Naive B cell (primary cell): ENCODE measurements around the gene PPM1L. TPM values are rescaled to one million over a fixed set of nuclear protein-coding genes. Genes with fewer than 3 reads are reported as not detected.
A peak's percentile ranks its signal among the peaks of the same experiment; 100 is the strongest.

ENCODE experiments used
- ATAC-seq, 2 donors: fragments of 150-1000 bp; cut with Tn5 transposase; 2 replicates each; pipeline ENCODE4 v1.10.0; 2021; ENCODE audit warnings: low read depth in 2 of 2, mild to moderate bottlenecking in 2 of 2, moderate library complexity in 2 of 2
- DNase-seq: peaks from one replicate; pipeline ENCODE4 v3.0.0; 2022
- H3K27ac Mint-ChIP-seq, 6 donors: one replicate each; pipeline ENCODE4 v1.8.0; 2020 to 2022; ENCODE audit warnings: mild to moderate bottlenecking in 6 of 6, mixed read lengths in 6 of 6, moderate library complexity in 5 of 6, inconsistent platforms in 2 of 6
- H3K27me3 Mint-ChIP-seq, 3 donors: one replicate each; pipeline ENCODE4 v1.8.0; 2021 to 2022; ENCODE audit warnings: mixed read lengths in 3 of 3, mild to moderate bottlenecking in 1 of 3
- H3K36me3 Mint-ChIP-seq, 2 donors: one replicate each; pipeline ENCODE4 v1.8.0; 2020 to 2022; ENCODE audit warnings: mixed read lengths in 2 of 2, inconsistent platforms in 1 of 2, mild to moderate bottlenecking in 1 of 2
- H3K4me1 Mint-ChIP-seq, 3 donors: one replicate each; pipeline ENCODE4 v1.8.0; 2020 to 2022; ENCODE audit warnings: mixed read lengths in 3 of 3, inconsistent platforms in 1 of 3, mild to moderate bottlenecking in 1 of 3, moderate library complexity in 1 of 3
- H3K4me3 Mint-ChIP-seq, 8 donors: one replicate each; pipeline ENCODE4 v1.8.0; 2020 to 2022; ENCODE audit warnings: mild to moderate bottlenecking in 8 of 8, mixed read lengths in 8 of 8, moderate library complexity in 8 of 8, inconsistent platforms in 2 of 8
- H3K9me3 Mint-ChIP-seq, 7 donors: one replicate each; pipeline ENCODE4 v1.8.0; 2020 to 2022; ENCODE audit warnings: mixed read lengths in 7 of 7, mild to moderate bottlenecking in 5 of 7, inconsistent platforms in 2 of 7, moderate library complexity in 1 of 7
- polyA plus RNA-seq, 6 donors: library from polyadenylated mRNA; unstranded; fragments of 300-500 nt; fragmentation: Illumina TruSeq; gene quantifications; one replicate each; pipeline ENCODE4 v1.2.3, GENCODE V29; 2021; ENCODE audit warnings: low read depth in 6 of 6

The PPM1L gene
- polyA plus RNA-seq, 6 donors from 2014 or later: 0.49 to 2.4 (median 2.1) TPM; not detected in 1

GRCh38 chr3:160748231-160748630, 7.8 kb upstream of the PPM1L start:
- Mint-ChIP-seq H3K9me3 (no peaks in the 10 kb centered on the region), H3K4me1 (no peaks in the 10 kb centered on the region), H3K36me3 (no peaks in the 10 kb centered on the region), H3K4me3 (no peak overlapping the region), H3K27me3 (peaks cover 0 to 25% (median 6%) of the 10 kb centered on the region in 3 donors), H3K27ac (no peak overlapping the region)
- ATAC-seq (no peak), DNase-seq (no peak)

- peak overlapping the region in 1 of 6 donors; percentile 2 for H3K27ac Mint-ChIP-seq
- no peak for DNase-seq
These were observed 7.2 kb upstream of the PPM1L start for GRCh38 chr3:160748787-160749186.

GRCh38 chr3:160753953-160754352, 2.1 kb upstream of the PPM1L start:
- H3K36me3 Mint-ChIP-seq: no peaks in the 10 kb centered on the region
- ATAC-seq (no peak), DNase-seq (no peak)
- peak overlapping the region in 1 of 6 donors; percentile 21 for H3K27ac Mint-ChIP-seq
- H3K4me1 Mint-ChIP-seq: peaks cover 22 to 32% (median 24%) of the 10 kb centered on the region in 3 donors
- H3K9me3 Mint-ChIP-seq: no peaks in the 10 kb centered on the region
- peak overlapping the region; percentile 88 to 99 (median 96) for H3K4me3 Mint-ChIP-seq
- peaks cover 0 to 8% (median 0%) of the 10 kb centered on the region in 3 donors for H3K27me3 Mint-ChIP-seq

More at GRCh38 chr3:160748787-160749186, 7.2 kb upstream of the PPM1L start:
- Mint-ChIP-seq H3K36me3 (no peaks in the 10 kb centered on the region), H3K9me3 (no peaks in the 10 kb centered on the region), H3K4me3 (no peak overlapping the region), H3K27me3 (peaks cover 0 to 20% (median 6%) of the 10 kb centered on the region in 3 donors), H3K4me1 (no peaks in the 10 kb centered on the region)
- no peak for ATAC-seq

GRCh38 chr3:160754371-160754854, 1.6 kb upstream of the PPM1L start:
- DNase-seq (no peak), ATAC-seq (no peak)
- H3K4me1 Mint-ChIP-seq: peaks cover 22 to 32% (median 24%) of the 10 kb centered on the region in 3 donors
- H3K27me3 Mint-ChIP-seq: peaks cover 0 to 8% (median 2%) of the 10 kb centered on the region in 3 donors
- no peaks in the 10 kb centered on the region for H3K9me3 Mint-ChIP-seq
- peak overlapping the region in 5 of 6 donors; percentile 21 to 97 (median 84) for H3K27ac Mint-ChIP-seq
- H3K4me3 Mint-ChIP-seq: peak overlapping the region; percentile 88 to 99 (median 96)
- no peaks in the 10 kb centered on the region for H3K36me3 Mint-ChIP-seq

- H3K9me3 Mint-ChIP-seq: no peaks in the 10 kb centered on the region
- peak; percentile 73 to 76 for ATAC-seq
- peaks cover 0 to 8% (median 6%) of the 10 kb centered on the region in 3 donors for H3K27me3 Mint-ChIP-seq
These were observed 930 bp upstream of the PPM1L start for GRCh38 chr3:160754855-160755747.

GRCh38 chr3:160757233-160758106, 1.4 kb downstream of the PPM1L start:
- H3K4me3 Mint-ChIP-seq: peak overlapping the region; percentile 88 to 99 (median 96)
- H3K36me3 Mint-ChIP-seq: peaks cover 0 to 3% of the 10 kb centered on the region in 2 donors
- ATAC-seq (no peak), DNase-seq (peak; percentile 7)
- H3K4me1 Mint-ChIP-seq: peaks cover 22 to 32% (median 24%) of the 10 kb centered on the region in 3 donors
- H3K27me3 Mint-ChIP-seq: peaks cover 0 to 8% (median 6%) of the 10 kb centered on the region in 3 donors
- H3K27ac Mint-ChIP-seq: peak overlapping the region in 3 of 6 donors; percentile 65 to 97 (median 84)
- no peaks in the 10 kb centered on the region for H3K9me3 Mint-ChIP-seq

More at GRCh38 chr3:160754855-160755747, 930 bp upstream of the PPM1L start:
- peak; percentile 83 for DNase-seq
- Mint-ChIP-seq H3K4me1 (peaks cover 22 to 32% (median 24%) of the 10 kb centered on the region in 3 donors), H3K27ac (peak overlapping the region; percentile 84 to 97 (median 94)), H3K4me3 (peak overlapping the region; percentile 88 to 99 (median 96)), H3K36me3 (no peaks in the 10 kb centered on the region)

GRCh38 chr3:160758929-160759577, 3.0 kb downstream of the PPM1L start:
- Mint-ChIP-seq H3K4me3 (peak overlapping the region in 1 of 8 donors; percentile 37), H3K27ac (no peak overlapping the region), H3K27me3 (peaks cover 0 to 15% (median 6%) of the 10 kb centered on the region in 3 donors), H3K4me1 (peaks cover 22 to 30% (median 23%) of the 10 kb centered on the region in 3 donors), H3K9me3 (no peaks in the 10 kb centered on the region), H3K36me3 (peaks cover 0 to 5% of the 10 kb centered on the region in 2 donors)
- ATAC-seq (no peak), DNase-seq (no peak)

- no peak overlapping the region for H3K27ac Mint-ChIP-seq
- no peak overlapping the region for H3K4me3 Mint-ChIP-seq
- H3K9me3 Mint-ChIP-seq: no peaks in the 10 kb centered on the region
- H3K36me3 Mint-ChIP-seq: peaks cover 0 to 11% of the 10 kb centered on the region in 2 donors
- peaks cover 0 to under 1% (median 0%) of the 10 kb centered on the region in 3 donors for H3K4me1 Mint-ChIP-seq
- peaks cover 5 to 8% (median 6%) of the 10 kb centered on the region in 3 donors for H3K27me3 Mint-ChIP-seq
- ATAC-seq: no peak
- DNase-seq: no peak
These were observed 7.0 kb downstream of the PPM1L start for GRCh38 chr3:160763073-160763472.

GRCh38 chr3:160765211-160765610, 9.2 kb downstream of the PPM1L start:
- H3K27ac Mint-ChIP-seq: no peak overlapping the region
- H3K9me3 Mint-ChIP-seq: no peaks in the 10 kb centered on the region
- DNase-seq: no peak
- H3K4me3 Mint-ChIP-seq: no peak overlapping the region
- H3K36me3 Mint-ChIP-seq: peaks cover 0 to 14% of the 10 kb centered on the region in 2 donors
- no peak for ATAC-seq
- no peaks in the 10 kb centered on the region for H3K4me1 Mint-ChIP-seq
- H3K27me3 Mint-ChIP-seq: peaks cover 0 to 8% (median 5%) of the 10 kb centered on the region in 3 donors

- Mint-ChIP-seq H3K36me3 (peaks cover 0 to 9% of the 10 kb centered on the region in 2 donors), H3K27ac (no peak overlapping the region), H3K9me3 (no peaks in the 10 kb centered on the region), H3K27me3 (peaks cover 0 to 8% (median 5%) of the 10 kb centered on the region in 3 donors), H3K4me3 (no peak overlapping the region), H3K4me1 (no peaks in the 10 kb centered on the region)
- DNase-seq (no peak), ATAC-seq (no peak)
These were observed 12.0 kb downstream of the PPM1L start for GRCh38 chr3:160768031-160768430.

- Mint-ChIP-seq H3K4me3 (no peak overlapping the region), H3K27ac (peak overlapping the region in 1 of 6 donors; percentile 20), H3K27me3 (peaks cover 0 to 5% (median under 1%) of the 10 kb centered on the region in 3 donors), H3K4me1 (no peaks in the 10 kb centered on the region), H3K36me3 (peaks cover 0 to 9% of the 10 kb centered on the region in 2 donors), H3K9me3 (no peaks in the 10 kb centered on the region)
- DNase-seq (no peak), ATAC-seq (no peak)
These were observed 12.9 kb downstream of the PPM1L start for GRCh38 chr3:160768918-160769317.

GRCh38 chr3:160771811-160772459, 15.9 kb downstream of the PPM1L start:
- no peak overlapping the region for H3K4me3 Mint-ChIP-seq
- peaks cover 0 to 3% (median 0%) of the 10 kb centered on the region in 3 donors for H3K27me3 Mint-ChIP-seq
- H3K9me3 Mint-ChIP-seq: no peaks in the 10 kb centered on the region
- no peak overlapping the region for H3K27ac Mint-ChIP-seq
- no peaks in the 10 kb centered on the region for H3K4me1 Mint-ChIP-seq
- H3K36me3 Mint-ChIP-seq: peaks cover 0 to 3% of the 10 kb centered on the region in 2 donors
- DNase-seq: no peak
- ATAC-seq: no peak
